H1 (cell line): ENCODE results near the gene IL3. TPM values are rescaled to one million over a fixed set of nuclear protein-coding genes. Genes with fewer than 3 reads are reported as not detected.

ENCODE experiments used
- CTCF ChIA-PET: fragments of 300-600 bp; sonication (Branson Sonifier 250); formaldehyde crosslinking; loops from one replicate; lab custom pipeline; 2021; ENCODE audit not compliant: partially characterized antibody; lab: Charles Lee
- POLR2A ChIA-PET: fragments of 300-600 bp; sonication (Branson Sonifier 250); formaldehyde crosslinking; loops from one replicate; lab custom pipeline; 2021; ENCODE audit warnings: inconsistent platforms; ENCODE audit not compliant: partially characterized antibody; lab: Charles Lee
- DNase-seq, 2 experiments: peaks; one replicate each; pipeline versions ENCODE4 v3.0.0 to v3.0.0-alpha.2; 2010 to 2022; ENCODE audit warnings: low spot score in 2 of 2, low read depth in 1 of 2, mixed read lengths in 1 of 2
- FAIRE-seq: peaks from 2 replicates; lab custom pipeline; 2011; peaks lifted over from hg19 to GRCh38; lab: Jason Lieb, UNC
- H2AFZ ChIP-seq: 2 replicates; pipeline ENCODE4 v1.8.1; 2012; ENCODE audit warnings: low read length, inconsistent platforms
- H2AK5ac ChIP-seq: 2 replicates; pipeline ENCODE4 v1.6.1; 2013; ENCODE audit warnings: low read depth, low read length
- H2BK120ac ChIP-seq: replicated peaks from 2 replicates; pipeline ENCODE3; 2013; ENCODE audit warnings: low read depth, low read length, inconsistent platforms
- H2BK12ac ChIP-seq: 2 replicates; pipeline ENCODE4 v1.6.1; 2013; ENCODE audit warnings: low read depth, low read length
- H2BK15ac ChIP-seq: 2 replicates; pipeline ENCODE4 v1.6.1; 2013; ENCODE audit warnings: low read length
- H2BK20ac ChIP-seq: 2 replicates; pipeline ENCODE4 v1.6.1; 2013; ENCODE audit warnings: low read length
- H2BK5ac ChIP-seq: 2 replicates; pipeline ENCODE4 v1.6.1; 2013; ENCODE audit warnings: low read depth, low read length
- H3K14ac ChIP-seq: 2 replicates; pipeline ENCODE4 v1.6.1; 2013; ENCODE audit warnings: inconsistent platforms; ENCODE audit not compliant: insufficient read length
- H3K18ac ChIP-seq: 2 replicates; pipeline ENCODE4 v1.6.1; 2013; ENCODE audit warnings: low read length; ENCODE audit errors: extremely low read depth
- H3K23ac ChIP-seq: 2 replicates; pipeline ENCODE4 v1.6.1; 2013; ENCODE audit warnings: inconsistent platforms; ENCODE audit not compliant: insufficient read length
- H3K23me2 ChIP-seq: 2 replicates; pipeline ENCODE4 v1.6.1; 2013; ENCODE audit warnings: low read depth, low read length
- H3K27ac ChIP-seq: 2 replicates; pipeline ENCODE4 v1.6.1; 2011; ENCODE audit warnings: low read depth, low read length, inconsistent platforms
- H3K27me3 ChIP-seq, 4 experiments: replicated peaks in 1 of 4; 1 replicate in 1 of 4; 2 replicates in 3 of 4; pipeline versions ENCODE4 v1.6.1 to v1.8.1; 2011 to 2013; ENCODE audit warnings: low read length in 3 of 4, mild to moderate bottlenecking in 3 of 4, inconsistent platforms in 2 of 4, mixed read lengths in 2 of 4, moderate library complexity in 1 of 4; ENCODE audit not compliant: control insufficient read depth in 3 of 4, insufficient read depth in 3 of 4; ENCODE audit errors: extremely low read depth in 1 of 4
- H3K36me3 ChIP-seq, 4 experiments: 2 replicates each; pipeline versions ENCODE4 v1.6.1 to v1.8.1; 2011 to 2013; ENCODE audit warnings: mild to moderate bottlenecking in 4 of 4, low read length in 3 of 4, moderate library complexity in 2 of 4, control low read depth in 1 of 4, inconsistent platforms in 1 of 4; ENCODE audit not compliant: insufficient read depth in 4 of 4, control insufficient read depth in 2 of 4
- H3K4ac ChIP-seq: replicated peaks from 2 replicates; pipeline ENCODE3; 2013; ENCODE audit warnings: low read length, low read depth, mixed read lengths, inconsistent platforms; ENCODE audit not compliant: insufficient read length
- H3K4me1 ChIP-seq, 4 experiments: replicated peaks in 1 of 4; 1 replicate in 1 of 4; 2 replicates in 3 of 4; pipeline versions ENCODE4 v1.6.1 to v1.8.1; 2011 to 2013; ENCODE audit warnings: low read length in 3 of 4, inconsistent platforms in 2 of 4, mixed read lengths in 1 of 4; ENCODE audit not compliant: insufficient read depth in 4 of 4, control insufficient read depth in 3 of 4
- H3K4me2 ChIP-seq, 2 experiments: 2 replicates each; pipeline versions ENCODE4 v1.6.1 to v1.8.1; 2011 to 2013; ENCODE audit warnings: low read depth in 2 of 2, low read length in 2 of 2, control low read depth in 1 of 2, inconsistent platforms in 1 of 2, mild to moderate bottlenecking in 1 of 2; ENCODE audit not compliant: insufficient read depth in 1 of 2
- H3K4me3 ChIP-seq, 4 experiments: fragments of 200-600, 300-600 bp in 1 of 4; sonication (generic), shearing (Covaris generic), sonication (Bioruptor Twin) in 1 of 4; 2 replicates each; pipeline versions ENCODE4 v1.5.1 to v1.8.1; 2011 to 2016; ENCODE audit warnings: low read length in 4 of 4, low read depth in 3 of 4, control low read depth in 2 of 4, inconsistent platforms in 2 of 4, mild to moderate bottlenecking in 2 of 4, mixed read lengths in 1 of 4, moderate library complexity in 1 of 4; ENCODE audit not compliant: insufficient read depth in 2 of 4; ENCODE audit errors: extremely low read depth in 1 of 4
- H3K56ac ChIP-seq: replicated peaks from 2 replicates; pipeline ENCODE3; 2013; ENCODE audit warnings: low read depth, mild to moderate bottlenecking, mixed read lengths, low read length, inconsistent platforms; ENCODE audit not compliant: insufficient read length
- H3K79me1 ChIP-seq: 2 replicates; pipeline ENCODE4 v1.6.1; 2013; ENCODE audit warnings: low read depth, low read length, control low read depth
- H3K79me2 ChIP-seq, 2 experiments: 2 replicates each; pipeline versions ENCODE4 v1.6.1 to v1.8.1; 2012 to 2013; ENCODE audit warnings: low read length in 2 of 2, mild to moderate bottlenecking in 2 of 2, inconsistent platforms in 1 of 2; ENCODE audit not compliant: insufficient read depth in 2 of 2, control insufficient read depth in 1 of 2
- H3K9ac ChIP-seq, 4 experiments: replicated peaks in 1 of 4; 1 replicate in 1 of 4; 2 replicates in 3 of 4; pipeline versions ENCODE4 v1.6.1 to v1.8.1; 2011 to 2013; ENCODE audit warnings: low read depth in 3 of 4, low read length in 3 of 4, control low read depth in 2 of 4, mild to moderate bottlenecking in 2 of 4, moderate library complexity in 2 of 4, inconsistent platforms in 1 of 4; ENCODE audit errors: extremely low read depth in 1 of 4
- H3K9me3 ChIP-seq, 2 experiments: 2 replicates each; pipeline versions ENCODE4 v1.6.1 to v1.8.1; 2012 to 2013; ENCODE audit warnings: mild to moderate bottlenecking in 2 of 2, moderate library complexity in 2 of 2, control low read depth in 1 of 2, inconsistent platforms in 1 of 2, low read depth in 1 of 2, low read length in 1 of 2, mixed read lengths in 1 of 2; ENCODE audit not compliant: insufficient read depth in 2 of 2
- H4K20me1 ChIP-seq, 2 experiments: replicated peaks in 1 of 2; 2 replicates each; pipeline versions ENCODE3 to v1.8.1; 2011 to 2013; ENCODE audit warnings: inconsistent platforms in 2 of 2, low read length in 2 of 2, mild to moderate bottlenecking in 1 of 2; ENCODE audit not compliant: insufficient read depth in 2 of 2, control insufficient read depth in 1 of 2
- H4K5ac ChIP-seq: 2 replicates; pipeline ENCODE4 v1.6.1; 2013; ENCODE audit warnings: low read length, low read depth, mixed read lengths, inconsistent platforms; ENCODE audit not compliant: insufficient read length
- H4K8ac ChIP-seq: 2 replicates; pipeline ENCODE4 v1.8.0; 2013; ENCODE audit warnings: mild to moderate bottlenecking, moderate library complexity, low read length, inconsistent platforms; ENCODE audit not compliant: insufficient read depth; ENCODE audit errors: extremely low read depth
- H4K91ac ChIP-seq: replicated peaks from 2 replicates; pipeline ENCODE3; 2013; ENCODE audit warnings: low read length, mixed read lengths, inconsistent platforms; ENCODE audit not compliant: insufficient read length
- ATF2 ChIP-seq: IDR thresholded peaks from 2 replicates; pipeline ENCODE4 v1.6.1; 2012; ENCODE audit warnings: low read length, inconsistent platforms
- BCL11A ChIP-seq, 2 experiments: IDR thresholded peaks; one replicate each; pipeline ENCODE4 v1.6.1; 2011; ENCODE audit warnings: low read depth in 2 of 2, low read length in 2 of 2, mild to moderate bottlenecking in 2 of 2
- CTCF ChIP-seq, 3 experiments: IDR thresholded peaks; 1 replicate in 2 of 3; 2 replicates in 1 of 3; pipeline versions ENCODE4 v1.5.1 to v1.6.1; 2011; ENCODE audit warnings: low read length in 3 of 3, mild to moderate bottlenecking in 3 of 3, inconsistent platforms in 2 of 3, low read depth in 1 of 3, moderate library complexity in 1 of 3; ENCODE audit not compliant: insufficient read depth in 1 of 3; ENCODE audit errors: control extremely low read depth in 1 of 3
- JUND ChIP-seq: IDR thresholded peaks from 2 replicates; pipeline ENCODE4 v1.6.1; 2011; ENCODE audit warnings: mild to moderate bottlenecking, improper control_type of control experiment, low read length
- KDM4A ChIP-seq: IDR thresholded peaks from one replicate; pipeline ENCODE4 v1.7.1; 2012; ENCODE audit warnings: low read depth, mild to moderate bottlenecking, moderate library complexity, low read length, inconsistent platforms; ENCODE audit not compliant: severe bottlenecking
- POLR2A ChIP-seq, 2 experiments: IDR thresholded peaks; 1 replicate in 1 of 2; 2 replicates in 1 of 2; pipeline ENCODE4 v1.6.1; 2011; ENCODE audit warnings: low read depth in 2 of 2, low read length in 2 of 2, mild to moderate bottlenecking in 2 of 2; ENCODE audit errors: control extremely low read depth in 1 of 2
- TEAD4 ChIP-seq: IDR thresholded peaks from 2 replicates; pipeline ENCODE4 v1.6.1; 2012; ENCODE audit warnings: low read depth, low read length, inconsistent platforms, mixed read lengths
- ZNF274 ChIP-seq: IDR thresholded peaks from 2 replicates; pipeline ENCODE4 v1.7.0; 2012; ENCODE audit warnings: low read length, borderline replicate concordance; ENCODE audit errors: extremely low read depth
- WGBS, 2 experiments: shearing (Covaris generic) in 1 of 2; methylation state at CpG; one replicate each; pipeline versions ENCODE4 v1.1.6 to v1.1.7; 2013 to 2015; ENCODE audit warnings: low lambda C conversion rate in 2 of 2, mixed read lengths in 2 of 2, inconsistent platforms in 1 of 2, low coverage in 1 of 2, missing lambda C conversion rate in 1 of 2; ENCODE audit not compliant: insufficient replicate concordance in 2 of 2, insufficient coverage in 1 of 2, insufficient read length in 1 of 2; ENCODE audit errors: extremely low coverage in 1 of 2, missing lambda C conversion rate in 1 of 2; 5-methylcytosine and 5-hydroxymethylcytosine counted together
- polyA plus RNA-seq, 7 experiments: library from polyadenylated mRNA; depleted of rRNA in 3 of 7; stranded (reverse) in 5 of 7; unstranded in 2 of 7; fragments of >200 nt in 5 of 7; fragments of 200-250 nt in 2 of 7; gene quantifications; 1 replicate in 5 of 7; 2 replicates in 1 of 7; 4 replicates in 1 of 7; pipeline versions ENCODE4 v1.2.1 to v1.2.3, GENCODE V29; 2011 to 2013; ENCODE audit warnings: missing spikeins in 2 of 7, mixed read lengths in 2 of 7
- total RNA-seq: library from RNA; stranded (reverse); fragmentation: NEBNext Ultra II Directional; extraction: Animal tissue kit (Norgen Biotek cat#: 25700); gene quantifications from 2 replicates; pipeline ENCODE4 v1.2.1, GENCODE V29; 2021

Gene IL3
- total and polyA plus RNA-seq, 2 of the 8 experiments (the other 6 are each of a cell fraction or from before 2014, with no cell fraction given) = not detected

- Histone ChIP-seq H2BK120ac (no peak overlapping the region), H2BK20ac (no peak overlapping the region), H3K79me2 (no peaks in the 10 kb centered on the region), H3K4me2 (no peak overlapping the region), H3K9me3 (no peaks in the 10 kb centered on the region), H4K8ac (peak overlapping the region; percentile 36; the same call in 1 of the 2 replicates), H3K36me3 (no peaks in the 10 kb centered on the region), H2BK5ac (no peak overlapping the region), H3K23me2 (no peaks in the 10 kb centered on the region), H3K23ac (no peak overlapping the region), H3K9ac (no peak overlapping the region), H3K14ac (no peak overlapping the region), H2AFZ (no peak overlapping the region), H3K18ac (no peak overlapping the region), H2BK12ac (no peak overlapping the region), H4K91ac (no peak overlapping the region), H4K20me1 (no peaks in the 10 kb centered on the region), H4K5ac (no peak overlapping the region), H3K4me3 (no peak overlapping the region), H3K27ac (no peak overlapping the region), H3K4ac (no peak overlapping the region), H3K4me1 (no peaks in the 10 kb centered on the region; a peak in 1 of 7 replicates), H2AK5ac (no peak overlapping the region), H3K56ac (no peak overlapping the region), H2BK15ac (no peak overlapping the region), H3K27me3 (no peaks in the 10 kb centered on the region), H3K79me1 (no peaks in the 10 kb centered on the region)
- ChIA-PET POLR2A (no interaction called here), CTCF (interaction anchor here (0.7 to 4.3 kb wide), 2 partner anchors 7 to 66 kb away, joined by 3 to 31 read pairs; no protein-coding TSS in a partner anchor)
- no peak for DNase-seq
- 97% methylated on average over 14 of the region's 14 CpGs; no CpG with 5 or more reads in 1 of the 2 experiments for WGBS, 2 experiments
- FAIRE-seq = no peak
- no peak for TF ChIP-seq ZNF274
- TF ChIP-seq POLR2A (IDR thresholded peaks at IDR 0.05; ENCODE audit: control extremely low read depth in 1 of 2, low read depth in 2 of 2, low read length in 2 of 2) = no peak
- no peak for TF ChIP-seq KDM4A
- no peak for TF ChIP-seq ATF2
- no peak for TF ChIP-seq BCL11A (IDR thresholded peaks at IDR 0.05; ENCODE audit: low read depth in 2 of 2, low read length in 2 of 2)
- no peak for TF ChIP-seq CTCF (IDR thresholded peaks at IDR 0.05; ENCODE audit: control extremely low read depth in 1 of 3, insufficient read depth in 1 of 3, low read depth in 1 of 3, low read length in 3 of 3)
- no peak for TF ChIP-seq TEAD4
- TF ChIP-seq JUND = no peak
Measured at GRCh38 chr5:132056610-132057497, 3.6 kb upstream of the IL3 start.
